ENCODE measurements around the gene TTI1.

Gene TTI1

GRCh38 chr20:37958856-37959520, 74.3 kb downstream of the TTI1 start:
- no peak for DNase-seq

- DNase-seq = no peak
Measured at GRCh38 chr20:37956107-37956585, 77.1 kb downstream of the TTI1 start.

GRCh38 chr20:37955511-37955910, 77.7 kb downstream of the TTI1 start:
- no peak for DNase-seq

GRCh38 chr20:37954626-37955025, 78.6 kb downstream of the TTI1 start:
- no peak for DNase-seq

- no peak for DNase-seq
Measured at GRCh38 chr20:37954190-37954589, 79.1 kb downstream of the TTI1 start.

- no peak for DNase-seq
Measured at GRCh38 chr20:37948956-37949355, 84.3 kb downstream of the TTI1 start.

GRCh38 chr20:37947943-37948342, 85.3 kb downstream of the TTI1 start:
- no peak for DNase-seq

- DNase-seq = no peak
Measured at GRCh38 chr20:37946946-37947345, 86.3 kb downstream of the TTI1 start.

- DNase-seq = no peak
Measured at GRCh38 chr20:37945091-37945547, 88.1 kb downstream of the TTI1 start.

GRCh38 chr20:37944456-37944981, 88.7 kb downstream of the TTI1 start:
- DNase-seq = no peak

- no peak for DNase-seq
Measured at GRCh38 chr20:37943501-37944455, 89.5 kb downstream of the TTI1 start.

GRCh38 chr20:37943033-37943432, 90.2 kb downstream of the TTI1 start:
- no peak for DNase-seq

- no peak for DNase-seq
Measured at GRCh38 chr20:37941992-37942391, 91.3 kb downstream of the TTI1 start.

GRCh38 chr20:37941332-37941731, 91.9 kb downstream of the TTI1 start:
- DNase-seq = no peak

- no peak for DNase-seq
Measured at GRCh38 chr20:37940858-37941257, 92.4 kb downstream of the TTI1 start.

- no peak for DNase-seq
Measured at GRCh38 chr20:37939701-37940560, 93.3 kb downstream of the TTI1 start.

- DNase-seq = no peak
Measured at GRCh38 chr20:37938954-37939353, 94.3 kb downstream of the TTI1 start.

- no peak for DNase-seq
Measured at GRCh38 chr20:37938181-37938750, 95.0 kb downstream of the TTI1 start.

GRCh38 chr20:37937686-37938085, 95.6 kb downstream of the TTI1 start:
- DNase-seq = no peak

GRCh38 chr20:37936451-37936850, 96.8 kb downstream of the TTI1 start:
- no peak for DNase-seq

GRCh38 chr20:37936041-37936440, 97.2 kb downstream of the TTI1 start:
- DNase-seq = no peak

- DNase-seq = no peak
Measured at GRCh38 chr20:37935435-37935834, 97.8 kb downstream of the TTI1 start.

Measured in NCI-H2107 (cell line).